Amniotic epithelial cell (primary cell): ENCODE data around the gene NEK8.
"Not testable (repeated sequence)": the region's sequence is repeated elsewhere in the genome, so short reads cannot be mapped to it uniquely, and the experiment has no call there.

Source experiments
- DNase-seq: peaks from one replicate; pipeline ENCODE4 v3.0.0-alpha.2; 2010; ENCODE audit warnings: low read depth

Gene NEK8

GRCh38 chr17:28725660-28726225 lies 2.8 kb upstream of the NEK8 start:
- peak; percentile 68 for DNase-seq

GRCh38 chr17:28726226-28726626 lies 2.4 kb upstream of the NEK8 start, which contains the start of gene TLCD1:
TLCD1 (minus strand) TSS chr17:28726233; CDS start chr17:28726097, 136 bp downstream.
- DNase-seq = no peak

GRCh38 chr17:28726627-28727491 lies 1.7 kb upstream of the NEK8 start:
- DNase-seq = peak; percentile 88

GRCh38 chr17:28729950-28730330 lies 1.4 kb downstream of the NEK8 start:
- no peak for DNase-seq

GRCh38 chr17:28733346-28733745 lies 4.8 kb downstream of the NEK8 start:
- no peak for DNase-seq

- no peak for DNase-seq
Measured at GRCh38 chr17:28734712-28735241, 6.2 kb downstream of the NEK8 start.

- no peak for DNase-seq
Measured at GRCh38 chr17:28735242-28735722, 6.7 kb downstream of the NEK8 start.

GRCh38 chr17:28735913-28736769 lies 7.6 kb downstream of the NEK8 start:
- DNase-seq = not testable (repeated sequence)

GRCh38 chr17:28737316-28737715 lies 8.7 kb downstream of the NEK8 start:
- no peak for DNase-seq

- no peak for DNase-seq
Measured at GRCh38 chr17:28737770-28738679, 9.4 kb downstream of the NEK8 start.

GRCh38 chr17:28738680-28739384 lies 10.2 kb downstream of the NEK8 start:
- no peak for DNase-seq

GRCh38 chr17:28740406-28741357 lies 12.1 kb downstream of the NEK8 start:
- no peak for DNase-seq

- DNase-seq = no peak
Measured at GRCh38 chr17:28741358-28742349, 13.1 kb downstream of the NEK8 start.

- DNase-seq = peak; percentile 81
Measured at GRCh38 chr17:28743243-28744103, 14.9 kb downstream of the NEK8 start, which contains the start of gene TRAF4. TRAF4 (plus strand) TSS chr17:28744011; CDS start chr17:28744113, 102 bp downstream.

GRCh38 chr17:28744104-28744971 lies 15.8 kb downstream of the NEK8 start:
- DNase-seq = peak; percentile 28
